H9 (cell line): Measurements from ENCODE around the gene HK2. TPM values are rescaled to one million over a fixed set of nuclear protein-coding genes. Genes with fewer than 3 reads are reported as not detected.

Source experiments
- DNase-seq: peaks from one replicate; pipeline ENCODE4 v3.0.0-alpha.2; 2017
- H2AFZ ChIP-seq: one replicate; pipeline ENCODE4 v1.6.1; 2013; ENCODE audit warnings: mild to moderate bottlenecking, low read length, control low read depth, moderate library complexity
- H2AK5ac ChIP-seq: 2 replicates; pipeline ENCODE4 v1.6.1; 2013; ENCODE audit warnings: low read length, control low read depth, mixed read lengths; ENCODE audit not compliant: insufficient read length
- H2BK120ac ChIP-seq: one replicate; pipeline ENCODE4 v1.6.1; 2013; ENCODE audit warnings: low read depth, mild to moderate bottlenecking, low read length, control low read depth, inconsistent platforms; ENCODE audit not compliant: poor library complexity, severe bottlenecking
- H2BK12ac ChIP-seq: 2 replicates; pipeline ENCODE4 v1.6.1; 2013; ENCODE audit warnings: low read length, control low read depth, mixed read lengths, low read depth; ENCODE audit not compliant: insufficient read length
- H2BK15ac ChIP-seq: 2 replicates; pipeline ENCODE4 v1.6.1; 2013; ENCODE audit warnings: low read depth, low read length, control low read depth
- H2BK20ac ChIP-seq: one replicate; pipeline ENCODE4 v1.6.1; 2013; ENCODE audit warnings: low read depth, mild to moderate bottlenecking, low read length, control low read depth, inconsistent platforms; ENCODE audit not compliant: poor library complexity, severe bottlenecking
- H2BK5ac ChIP-seq: 2 replicates; pipeline ENCODE4 v1.6.1; 2013; ENCODE audit warnings: low read length, control low read depth, mixed read lengths; ENCODE audit not compliant: insufficient read length
- H3K14ac ChIP-seq: 2 replicates; pipeline ENCODE4 v1.6.1; 2013; ENCODE audit warnings: low read length, control low read depth; ENCODE audit not compliant: insufficient read depth
- H3K18ac ChIP-seq: 2 replicates; pipeline ENCODE4 v1.6.1; 2013; ENCODE audit warnings: low read depth, mild to moderate bottlenecking, mixed read lengths, low read length, control low read depth; ENCODE audit not compliant: insufficient read length
- H3K23ac ChIP-seq: 2 replicates; pipeline ENCODE4 v1.6.1; 2013; ENCODE audit warnings: low read length, control low read depth, mixed read lengths, low read depth; ENCODE audit not compliant: insufficient read length
- H3K23me2 ChIP-seq: 2 replicates; pipeline ENCODE4 v1.6.1; 2013; ENCODE audit warnings: low read depth, mild to moderate bottlenecking, mixed read lengths, low read length, control low read depth; ENCODE audit not compliant: insufficient read length, poor library complexity, severe bottlenecking
- H3K27ac ChIP-seq: 2 replicates; pipeline ENCODE4 v1.5.1; 2013; ENCODE audit warnings: low read length, control low read depth, mixed read lengths, low read depth; ENCODE audit not compliant: insufficient read length
- H3K27me3 ChIP-seq: 2 replicates; pipeline ENCODE4 v1.6.1; 2013; ENCODE audit warnings: low read length, control low read depth, inconsistent platforms; ENCODE audit not compliant: insufficient read depth
- H3K4ac ChIP-seq: 2 replicates; pipeline ENCODE4 v1.6.1; 2013; ENCODE audit warnings: low read depth, mild to moderate bottlenecking, control low read depth, inconsistent platforms, low read length, moderate library complexity
- H3K4me1 ChIP-seq: 2 replicates; pipeline ENCODE4 v1.6.1; 2013; ENCODE audit warnings: low read length, control low read depth, inconsistent platforms; ENCODE audit not compliant: insufficient read depth
- H3K4me2 ChIP-seq: 2 replicates; pipeline ENCODE4 v1.6.1; 2013; ENCODE audit warnings: low read length, control low read depth, mixed read lengths; ENCODE audit not compliant: insufficient read length, insufficient read depth
- H3K56ac ChIP-seq: 2 replicates; pipeline ENCODE4 v1.6.1; 2013; ENCODE audit warnings: low read depth, mild to moderate bottlenecking, mixed read lengths, low read length, control low read depth; ENCODE audit not compliant: insufficient read length
- H3K79me1 ChIP-seq: 2 replicates; pipeline ENCODE4 v1.6.1; 2013; ENCODE audit warnings: low read depth, mild to moderate bottlenecking, moderate library complexity, low read length, control low read depth, inconsistent platforms; ENCODE audit not compliant: insufficient read depth, poor library complexity, severe bottlenecking
- H3K79me2 ChIP-seq: 2 replicates; pipeline ENCODE4 v1.6.1; 2013; ENCODE audit warnings: low read length, control low read depth, inconsistent platforms; ENCODE audit not compliant: insufficient read depth
- H3K9ac ChIP-seq: 2 replicates; pipeline ENCODE4 v1.6.1; 2013; ENCODE audit warnings: low read length, control low read depth, mixed read lengths; ENCODE audit not compliant: insufficient read length; ENCODE audit errors: extremely low read depth
- H3K9me3 ChIP-seq: one replicate; pipeline ENCODE4 v1.6.1; 2013; ENCODE audit warnings: low read depth, low read length, inconsistent platforms; ENCODE audit not compliant: control insufficient read depth
- H3T11ph ChIP-seq: one replicate; pipeline ENCODE4 v1.6.1; 2013; ENCODE audit warnings: mild to moderate bottlenecking, low read length, control low read depth, inconsistent platforms
- H4K20me1 ChIP-seq: one replicate; pipeline ENCODE4 v1.6.1; 2013; ENCODE audit not compliant: control insufficient read depth, insufficient read length, insufficient read depth
- H4K5ac ChIP-seq: 2 replicates; pipeline ENCODE4 v1.6.1; 2013; ENCODE audit warnings: low read depth, mild to moderate bottlenecking, mixed read lengths, low read length, control low read depth; ENCODE audit not compliant: insufficient read length
- H4K8ac ChIP-seq: replicated peaks from 2 replicates; pipeline ENCODE4 v1.6.1; 2013; ENCODE audit warnings: low read length, control low read depth, mixed read lengths, low read depth; ENCODE audit not compliant: insufficient read length
- H4K91ac ChIP-seq: 2 replicates; pipeline ENCODE4 v1.6.1; 2013; ENCODE audit warnings: low read depth, mild to moderate bottlenecking, moderate library complexity, mixed read lengths, low read length, control low read depth; ENCODE audit not compliant: insufficient read length
- H3K27ac Mint-ChIP-seq, 3 experiments: 2 replicates in 2 of 3; 3 replicates in 1 of 3; pipeline ENCODE4 v1.8.0; 2020 to 2021; ENCODE audit warnings: mixed read lengths in 3 of 3, mild to moderate bottlenecking in 1 of 3, moderate library complexity in 1 of 3
- H3K27me3 Mint-ChIP-seq: 2 replicates; pipeline ENCODE4 v1.8.0; 2021; ENCODE audit warnings: low read depth, mild to moderate bottlenecking, moderate library complexity, mixed read lengths
- H3K36me3 Mint-ChIP-seq, 3 experiments: 2 replicates in 2 of 3; 3 replicates in 1 of 3; pipeline ENCODE4 v1.8.0; 2020 to 2021; ENCODE audit warnings: low read depth in 3 of 3, mixed read lengths in 3 of 3; ENCODE audit not compliant: insufficient read depth in 1 of 3
- H3K4me1 Mint-ChIP-seq, 2 experiments: 2 replicates each; pipeline ENCODE4 v1.8.0; 2020; ENCODE audit warnings: mixed read lengths in 2 of 2
- H3K4me3 Mint-ChIP-seq, 2 experiments: 2 replicates in 1 of 2; 3 replicates in 1 of 2; pipeline ENCODE4 v1.8.0; 2020 to 2021; ENCODE audit warnings: mild to moderate bottlenecking in 2 of 2, mixed read lengths in 2 of 2, moderate library complexity in 1 of 2
- H3K9me3 Mint-ChIP-seq, 2 experiments: 2 replicates in 1 of 2; 3 replicates in 1 of 2; pipeline ENCODE4 v1.8.0; 2020; ENCODE audit warnings: mild to moderate bottlenecking in 2 of 2, mixed read lengths in 2 of 2, moderate library complexity in 1 of 2
- CTCF ChIP-seq: fragments of 200-600 bp; sonication (generic); conservative IDR thresholded peaks from 3 replicates; pipeline ENCODE4 v1.8.0; 2021; ENCODE audit warnings: antibody characterized with exemption, mild to moderate bottlenecking
- WGBS: extraction: QIAGEN DNeasy Blood & Tissue Kit; methylation state at CpG from one replicate; pipeline ENCODE4 v1.1.7; 2013; ENCODE audit warnings: missing lambda C conversion rate, low lambda C conversion rate, mixed read lengths; ENCODE audit not compliant: insufficient read length; ENCODE audit errors: extremely low coverage; 5-methylcytosine and 5-hydroxymethylcytosine counted together
- total RNA-seq: library from RNA; stranded (reverse); gene quantifications from 2 replicates; pipeline ENCODE4 v1.2.1, GENCODE V29; 2021

Gene HK2
- total RNA-seq, 1 experiment from 2014 or later, result 54.3 TPM

DNA sequence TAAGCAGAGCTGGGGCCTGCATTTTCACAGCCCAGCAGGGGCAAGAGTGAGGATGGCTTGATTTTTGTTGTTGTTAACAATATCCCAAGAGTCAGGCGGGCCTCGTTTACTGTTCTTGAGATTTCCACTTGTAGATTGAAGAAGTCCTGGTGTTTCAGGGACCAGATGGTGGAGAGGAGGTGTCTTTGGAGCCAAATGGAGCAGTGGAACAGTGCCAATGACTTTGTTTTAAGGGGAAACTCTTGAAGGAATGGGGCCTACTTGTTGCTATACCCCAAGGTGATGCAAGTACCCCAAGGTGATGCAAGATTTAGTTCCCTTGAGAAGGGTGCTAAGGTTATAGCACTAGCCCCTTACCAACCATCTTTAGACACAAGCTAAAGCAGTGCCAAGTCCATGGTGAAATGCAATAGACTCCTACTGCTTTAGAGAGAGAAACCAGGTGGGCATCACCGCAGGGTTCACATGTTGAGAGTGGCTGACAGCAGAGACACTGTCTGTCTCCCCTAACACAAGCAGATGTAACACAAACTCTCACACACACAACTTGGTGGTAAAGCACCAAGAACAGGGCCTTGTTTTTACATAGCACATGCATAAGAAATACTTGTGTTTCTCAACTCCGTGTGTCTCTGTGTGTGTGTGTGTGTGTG, 44.0 kb downstream of the HK2 start:
- WGBS, result no CpG with 5 or more reads among the region's 4 CpGs

More for the DNA sequence above, 44.0 kb downstream of the HK2 start:
- H2AK5ac ChIP-seq, result no peak overlapping the region
- H3K4me3 Mint-ChIP-seq, result no peak overlapping the region
- no peaks in the 10 kb centered on the region for H3K9me3 ChIP-seq
- no peaks in the 10 kb centered on the region for H3K79me1 ChIP-seq
- H3K79me2 ChIP-seq, result no peaks in the 10 kb centered on the region
- no peak overlapping the region for H3K23ac ChIP-seq
- no peaks in the 10 kb centered on the region for H4K20me1 ChIP-seq
- peaks cover 6% of the 10 kb centered on the region in 2 experiments; a peak in 3 of 4 replicates for H3K4me1 Mint-ChIP-seq
- no peaks in the 10 kb centered on the region for H3K9me3 Mint-ChIP-seq
- H3K27ac Mint-ChIP-seq, result no peak overlapping the region; a peak in 1 of 7 replicates
- H4K5ac ChIP-seq, result no peak overlapping the region
- H3K18ac ChIP-seq, result no peak overlapping the region
- TF ChIP-seq CTCF, result no peak
- H3K27ac ChIP-seq, result no peak overlapping the region
- no peaks in the 10 kb centered on the region for H3K27me3 ChIP-seq
- no peak overlapping the region for H2AFZ ChIP-seq
- H4K8ac ChIP-seq, result no peak overlapping the region
- no peak overlapping the region for H3K9ac ChIP-seq
- H4K91ac ChIP-seq, result no peak overlapping the region
- H3K4me2 ChIP-seq, result no peak overlapping the region
- H3T11ph ChIP-seq, result no peak overlapping the region
- no peak overlapping the region for H3K14ac ChIP-seq
- no peak overlapping the region for H2BK5ac ChIP-seq
- no peak overlapping the region for H2BK12ac ChIP-seq
- H3K4me1 ChIP-seq, result no peaks in the 10 kb centered on the region
- H2BK120ac ChIP-seq, result no peak overlapping the region
- DNase-seq, result no peak
- no peaks in the 10 kb centered on the region for H3K27me3 Mint-ChIP-seq
- no peak overlapping the region for H2BK20ac ChIP-seq
- H3K23me2 ChIP-seq, result no peaks in the 10 kb centered on the region
- peaks cover 68 to 96% (median 94%) of the 10 kb centered on the region in 3 experiments for H3K36me3 Mint-ChIP-seq
- no peak overlapping the region for H2BK15ac ChIP-seq
- no peak overlapping the region for H3K4ac ChIP-seq
- no peak overlapping the region for H3K56ac ChIP-seq
